AG10803 (cell line): Measurements from ENCODE around the gene CDC42.
"Not testable (repeated sequence)": the region's sequence is repeated elsewhere in the genome, so short reads cannot be mapped to it uniquely, and the experiment has no call there.

Experiments
- DNase-seq: peaks from one replicate; pipeline ENCODE4 v3.0.0; 2010; ENCODE audit warnings: low read depth
- H3K4me3 ChIP-seq: 2 replicates; pipeline ENCODE4 v1.5.1; 2011; ENCODE audit warnings: mild to moderate bottlenecking, low read length, control low read depth
- CTCF ChIP-seq: conservative IDR thresholded peaks from 2 replicates; pipeline ENCODE4 v1.5.1; 2011; ENCODE audit warnings: mild to moderate bottlenecking, low read length, control low read depth, inconsistent platforms

CDC42 gene

GRCh38 chr1:22080191-22080590, 27.7 kb downstream of the CDC42 start:
- no peak overlapping the region for H3K4me3 ChIP-seq
- no peak for DNase-seq
- TF ChIP-seq CTCF = no peak

DNA sequence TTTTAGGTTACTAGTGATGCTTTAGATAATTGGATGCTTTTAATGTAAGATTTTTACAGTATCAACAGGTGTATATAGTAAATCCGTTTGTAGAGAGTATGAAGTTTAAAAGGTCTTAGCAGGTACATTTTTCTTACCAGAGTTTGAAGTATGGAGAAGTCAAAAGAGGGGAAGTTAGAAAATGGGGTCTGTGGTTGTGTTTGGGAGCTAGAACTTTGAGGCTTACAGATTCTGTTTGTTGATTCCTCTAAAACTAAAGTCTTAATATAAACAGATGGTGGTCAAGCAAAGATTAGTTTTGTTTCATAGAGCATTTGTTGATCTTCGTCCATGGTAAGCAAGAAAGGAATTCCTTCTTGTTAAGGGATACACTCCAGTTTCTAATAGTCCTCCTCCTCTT, 35.8 kb downstream of the CDC42 start:
- no peak overlapping the region for H3K4me3 ChIP-seq
- DNase-seq = no peak
- TF ChIP-seq CTCF = no peak

DNA sequence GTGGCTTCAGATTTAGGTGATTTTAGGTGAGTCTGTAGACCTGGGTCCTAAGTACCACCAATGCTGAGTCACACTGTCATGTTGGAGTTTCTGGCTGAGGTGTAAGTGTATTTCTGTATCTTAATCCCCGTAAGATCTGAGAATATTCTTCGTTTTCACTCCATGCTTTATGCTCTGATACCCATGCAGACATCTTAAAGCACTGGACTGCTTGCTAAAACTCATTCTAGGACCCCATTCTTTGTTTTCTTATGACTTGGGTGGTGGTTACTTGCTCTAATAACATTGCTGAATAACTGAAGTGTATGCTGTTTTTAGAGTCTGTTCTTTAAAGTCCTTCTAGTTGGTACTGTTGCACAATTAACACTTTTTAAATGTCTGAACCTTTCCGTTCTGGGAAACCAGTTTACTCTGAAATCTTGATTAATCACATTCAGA, 36.6 kb downstream of the CDC42 start:
- no peak for DNase-seq
- TF ChIP-seq CTCF = no peak
- no peak overlapping the region for H3K4me3 ChIP-seq

DNA sequence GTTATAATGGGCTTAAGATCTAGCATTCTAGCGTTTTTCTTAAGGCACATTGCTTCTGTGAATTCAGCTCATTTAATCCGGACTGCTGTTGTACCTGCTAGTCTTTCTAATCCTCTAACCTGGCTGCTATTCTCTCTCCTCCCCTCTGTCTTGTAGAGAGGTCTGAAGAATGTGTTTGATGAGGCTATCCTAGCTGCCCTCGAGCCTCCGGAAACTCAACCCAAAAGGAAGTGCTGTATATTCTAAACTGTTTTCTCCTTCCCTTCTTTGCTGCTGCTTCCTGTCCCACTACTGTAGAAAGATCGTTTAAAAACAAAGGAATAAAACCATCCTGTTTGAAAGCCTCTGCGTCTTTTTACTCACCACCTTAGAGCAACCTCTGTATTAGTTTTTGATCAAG, 37.3 kb downstream of the CDC42 start:
- H3K4me3 ChIP-seq = no peak overlapping the region
- DNase-seq = no peak
- no peak for TF ChIP-seq CTCF

DNA sequence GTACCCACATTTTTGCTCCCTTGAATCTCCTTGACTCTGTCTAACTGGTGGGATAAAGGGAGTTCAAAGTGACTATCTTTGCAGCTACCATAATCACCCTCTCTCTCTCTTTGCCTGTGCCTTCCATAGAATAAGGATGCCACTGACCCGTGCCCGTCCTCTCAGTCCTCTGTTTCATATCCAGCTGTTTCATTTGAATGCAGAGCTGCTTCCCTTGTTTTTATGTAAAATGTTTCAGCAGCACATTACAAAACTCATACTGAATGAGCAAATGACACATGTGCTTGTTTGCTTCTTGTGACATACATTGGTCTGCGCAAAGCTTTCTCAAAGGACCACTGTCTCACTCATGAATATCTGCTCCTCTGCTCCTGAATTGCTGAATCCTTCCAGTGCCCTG, 38.4 kb downstream of the CDC42 start:
- no peak for TF ChIP-seq CTCF
- no peak overlapping the region for H3K4me3 ChIP-seq

DNA sequence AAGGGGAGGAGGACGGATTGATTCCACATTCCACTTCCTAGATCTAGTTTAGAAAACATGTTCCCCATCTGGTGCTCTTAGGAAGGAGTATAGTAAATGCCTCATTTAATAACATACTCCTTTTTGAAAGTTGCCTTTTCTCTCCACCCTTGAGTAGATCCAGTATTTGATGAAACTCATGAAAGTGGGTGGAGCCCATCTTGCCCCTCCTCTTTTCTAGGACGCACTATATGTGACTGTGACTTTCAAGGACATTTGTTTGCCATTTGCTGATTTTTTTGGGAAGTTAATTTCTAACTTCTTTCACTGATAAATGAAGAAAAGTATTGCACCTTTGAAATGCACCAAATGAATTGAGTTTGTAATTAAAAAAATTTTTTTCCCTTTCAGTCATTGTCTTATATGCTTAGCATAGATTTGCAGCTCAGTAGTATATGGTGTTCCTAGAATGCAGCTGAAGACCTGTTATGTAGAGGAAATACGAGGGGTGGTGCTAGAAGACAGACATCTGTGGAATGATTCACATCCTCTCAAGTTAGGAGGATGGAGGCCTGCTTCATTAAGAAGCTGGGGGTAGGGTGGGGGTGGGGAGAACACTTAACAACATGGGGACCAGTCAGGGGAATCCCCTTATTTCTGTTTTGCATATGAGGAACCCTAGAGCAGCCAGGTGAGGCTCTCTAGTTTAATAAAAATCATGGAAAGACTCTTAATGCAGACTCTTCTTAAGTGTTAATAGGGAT, 39.7 kb downstream of the CDC42 start:
- peak; percentile 37 for DNase-seq
- not testable (repeated sequence) for H3K4me3 ChIP-seq

More for the DNA sequence above, 38.4 kb downstream of the CDC42 start:
- DNase-seq = no peak

- no peak overlapping the region for H3K4me3 ChIP-seq
- no peak for DNase-seq
- TF ChIP-seq CTCF = no peak
Observed at GRCh38 chr1:22093513-22093912, 41.0 kb downstream of the CDC42 start.
